AML-193 (cell line): ENCODE results near the gene PIP.
A peak's percentile ranks its signal among the peaks of the same experiment; 100 is the strongest.
"Not testable (repeated sequence)": the region's sequence is repeated elsewhere in the genome, so short reads cannot be mapped to it uniquely, and the experiment has no call there.

Experiments
- DNase-seq, 2 experiments: peaks; one replicate each; lab custom pipeline; 2025; lab: John Stamatoyannopoulos, UW

Gene PIP, protein sequence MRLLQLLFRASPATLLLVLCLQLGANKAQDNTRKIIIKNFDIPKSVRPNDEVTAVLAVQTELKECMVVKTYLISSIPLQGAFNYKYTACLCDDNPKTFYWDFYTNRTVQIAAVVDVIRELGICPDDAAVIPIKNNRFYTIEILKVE

DNA sequence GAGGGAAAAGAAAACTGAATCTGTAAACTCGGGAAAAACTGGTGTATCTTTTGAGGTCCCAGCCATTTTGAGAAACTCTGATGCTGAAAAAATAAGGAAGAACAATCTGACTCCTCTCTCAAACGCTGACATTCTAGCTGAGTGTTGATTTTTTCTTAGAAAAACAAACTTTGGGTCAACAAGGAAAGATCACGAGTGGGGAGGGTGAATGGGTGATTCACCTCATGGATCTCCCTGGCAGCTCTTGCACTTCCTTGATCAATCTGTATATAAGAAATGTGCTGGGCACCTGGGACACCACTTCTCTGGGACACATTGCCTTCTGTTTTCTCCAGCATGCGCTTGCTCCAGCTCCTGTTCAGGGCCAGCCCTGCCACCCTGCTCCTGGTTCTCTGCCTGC lies at the start of gene PIP:
Gene PIP (plus strand): TSS at position 297 of the 400 bp plus-strand sequence. CDS start 40 bp downstream, at position 337.
- DNase-seq: no peak

DNA sequence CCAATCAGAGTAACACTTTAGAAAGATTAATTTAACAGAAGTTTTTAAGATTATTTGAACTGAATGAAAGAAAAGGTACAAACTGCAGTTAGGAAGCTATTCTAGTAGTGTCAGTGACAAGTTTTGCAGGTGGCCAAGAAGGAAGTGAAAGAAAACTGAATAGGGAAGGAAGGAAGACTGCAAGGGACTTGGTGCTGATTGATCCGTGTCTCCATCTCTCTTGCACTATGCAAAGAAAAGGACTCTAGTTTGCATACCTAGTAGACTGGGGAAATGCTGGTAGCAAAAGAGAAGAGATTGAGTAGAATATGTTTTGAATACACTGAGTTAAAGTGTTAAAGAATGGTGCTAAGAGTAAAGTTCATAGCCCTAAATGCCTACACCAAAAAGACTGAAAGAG lies 46.8 kb upstream of the PIP start:
- no peak for DNase-seq

DNA sequence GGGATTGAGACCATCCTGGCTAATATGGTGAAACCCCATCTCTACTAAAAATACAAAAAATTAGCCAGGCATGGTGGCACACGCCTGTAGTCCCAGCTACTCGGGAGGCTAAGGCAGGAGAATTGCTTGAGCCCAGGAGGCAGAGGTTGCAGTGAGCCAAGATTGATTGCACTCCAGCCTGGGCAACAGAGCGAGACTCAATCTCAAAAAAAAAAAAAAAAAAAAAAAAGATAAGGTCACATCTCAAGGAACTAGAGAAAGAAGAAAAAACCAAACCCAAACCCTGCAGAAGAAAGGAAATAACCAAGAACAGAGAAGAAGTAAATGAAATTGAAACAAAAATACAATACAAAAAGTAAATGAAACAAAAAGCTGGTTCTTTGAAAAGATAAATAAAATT lies 46.3 kb upstream of the PIP start:
- not testable (repeated sequence) for DNase-seq

DNA sequence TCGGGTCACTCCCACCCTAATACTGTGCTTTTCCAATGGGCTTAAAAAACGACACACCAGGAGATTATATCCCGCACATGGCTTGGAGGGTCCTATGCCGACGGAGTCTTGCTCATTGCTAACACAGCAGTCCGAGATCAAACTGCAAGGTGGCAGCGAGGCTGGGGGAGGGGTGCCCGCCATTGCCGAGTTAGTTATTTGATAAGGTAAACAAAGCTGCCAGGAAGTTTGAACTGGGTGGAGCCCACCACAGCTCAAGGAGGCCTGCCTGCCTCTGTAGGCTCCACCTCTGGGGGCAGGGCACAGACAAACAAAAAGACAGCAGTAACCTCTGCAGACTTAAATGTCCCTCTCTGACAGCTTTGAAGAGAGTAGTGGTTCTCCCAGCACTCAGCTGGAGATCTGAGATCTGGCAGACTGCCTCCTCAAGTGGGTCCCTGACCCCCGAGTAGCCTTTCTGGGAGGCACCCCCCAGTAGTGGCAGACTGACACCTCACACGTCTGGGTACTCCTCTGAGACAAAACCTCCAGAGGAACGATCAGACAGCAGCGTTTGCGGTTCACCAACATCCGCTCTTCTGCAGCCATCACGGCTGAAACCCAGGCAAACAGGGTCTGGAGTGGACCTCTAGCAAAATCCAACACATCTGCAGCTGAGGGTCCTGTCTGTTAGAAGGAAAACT lies 43.2 kb upstream of the PIP start:
- DNase-seq: not testable (repeated sequence)

DNA sequence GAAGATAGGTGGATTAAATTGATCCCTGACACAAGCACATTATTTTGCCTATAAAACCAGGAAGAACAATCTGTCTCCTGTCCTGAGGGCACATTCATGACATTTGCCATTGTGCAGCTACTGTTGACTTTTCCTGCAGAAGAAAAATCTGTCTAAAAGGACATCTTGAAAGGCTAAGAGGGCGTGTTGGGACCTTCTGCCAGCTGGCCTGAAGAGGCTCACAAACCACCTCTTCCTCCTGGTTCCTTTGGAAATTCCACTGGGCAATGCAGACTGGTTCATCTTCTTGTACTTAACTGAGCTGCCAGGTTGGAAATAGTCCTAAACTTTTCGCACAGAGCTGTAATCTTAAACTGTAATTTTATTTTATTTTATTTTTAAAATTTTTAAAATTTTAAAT lies 35.7 kb upstream of the PIP start:
- DNase-seq: no peak

DNA sequence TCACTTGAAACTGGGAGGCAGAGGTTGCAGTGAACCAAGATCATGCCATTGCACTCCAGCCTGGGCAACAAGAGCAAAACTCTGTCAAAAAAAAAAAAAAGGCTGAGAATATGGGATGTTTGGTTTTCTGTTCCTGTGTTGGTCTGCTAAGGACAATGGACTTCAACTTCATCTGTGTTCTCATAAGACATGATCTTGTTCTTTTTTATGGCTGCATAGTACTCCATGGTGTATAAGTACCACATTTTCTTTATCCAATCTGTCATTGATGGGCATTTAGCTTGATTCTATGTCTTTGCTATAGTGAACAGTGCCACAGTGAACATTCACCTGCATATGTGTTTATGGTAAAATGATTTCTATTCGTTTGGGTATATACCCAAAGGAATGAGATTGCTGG lies 32.3 kb upstream of the PIP start:
- DNase-seq: not testable (repeated sequence)

DNA sequence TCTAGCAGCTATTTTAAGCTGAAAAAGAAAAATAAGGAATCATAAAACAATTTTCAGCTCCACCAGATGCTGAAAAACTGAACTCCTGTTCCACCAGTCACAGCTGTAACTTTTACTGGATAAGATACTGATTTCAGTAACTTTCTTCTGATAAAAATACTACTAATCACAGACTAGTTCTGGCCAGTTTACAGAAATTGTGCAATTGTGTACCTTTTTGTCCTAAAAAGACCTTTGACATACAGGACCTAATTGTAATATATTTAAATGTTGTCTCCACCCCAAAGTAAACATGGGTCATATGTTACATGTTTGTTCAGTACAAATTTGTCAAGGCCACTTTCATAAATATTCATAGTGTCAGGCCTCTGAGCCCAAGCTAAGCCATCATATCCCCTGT lies 27.1 kb upstream of the PIP start:
- no peak for DNase-seq

DNA sequence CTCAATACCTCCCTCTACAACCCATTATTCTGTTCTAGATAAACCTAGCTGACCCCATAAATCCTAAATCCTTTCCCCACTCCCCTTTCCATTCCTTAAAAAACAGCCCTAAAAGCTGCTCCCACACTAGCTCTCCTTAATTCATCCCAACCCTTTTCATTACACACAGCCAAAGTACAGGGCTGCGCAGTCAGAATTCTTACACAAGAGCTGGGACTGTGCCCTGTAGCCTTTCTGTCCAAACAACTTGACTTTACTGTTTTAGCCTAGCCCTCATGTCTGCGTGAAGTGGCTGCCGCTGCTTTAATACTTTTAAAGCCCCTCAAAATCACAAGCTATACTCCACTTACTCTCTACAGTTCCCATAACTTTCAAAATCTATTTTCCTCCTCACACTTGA lies 23.9 kb upstream of the PIP start:
- not testable (repeated sequence) for DNase-seq

DNA sequence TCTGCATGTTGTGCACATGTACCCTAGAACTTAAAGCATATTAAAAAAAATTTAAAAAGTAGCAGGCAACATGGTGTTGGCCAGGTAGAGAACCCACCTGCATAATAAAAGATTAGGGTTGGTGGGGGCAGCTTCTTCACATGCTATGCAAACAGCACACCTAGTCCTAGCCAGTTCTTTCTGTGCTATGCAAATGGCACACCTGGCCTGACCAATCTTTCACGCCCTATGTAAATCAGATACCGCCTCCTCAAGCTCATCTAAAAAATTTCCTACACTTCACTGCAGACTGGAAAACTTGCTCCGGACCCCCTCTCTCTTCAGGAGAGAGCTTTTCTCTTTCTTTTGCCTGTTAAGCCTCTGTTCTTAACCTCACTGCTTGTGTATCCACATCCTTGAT lies 14.5 kb upstream of the PIP start:
- DNase-seq: no peak

DNA sequence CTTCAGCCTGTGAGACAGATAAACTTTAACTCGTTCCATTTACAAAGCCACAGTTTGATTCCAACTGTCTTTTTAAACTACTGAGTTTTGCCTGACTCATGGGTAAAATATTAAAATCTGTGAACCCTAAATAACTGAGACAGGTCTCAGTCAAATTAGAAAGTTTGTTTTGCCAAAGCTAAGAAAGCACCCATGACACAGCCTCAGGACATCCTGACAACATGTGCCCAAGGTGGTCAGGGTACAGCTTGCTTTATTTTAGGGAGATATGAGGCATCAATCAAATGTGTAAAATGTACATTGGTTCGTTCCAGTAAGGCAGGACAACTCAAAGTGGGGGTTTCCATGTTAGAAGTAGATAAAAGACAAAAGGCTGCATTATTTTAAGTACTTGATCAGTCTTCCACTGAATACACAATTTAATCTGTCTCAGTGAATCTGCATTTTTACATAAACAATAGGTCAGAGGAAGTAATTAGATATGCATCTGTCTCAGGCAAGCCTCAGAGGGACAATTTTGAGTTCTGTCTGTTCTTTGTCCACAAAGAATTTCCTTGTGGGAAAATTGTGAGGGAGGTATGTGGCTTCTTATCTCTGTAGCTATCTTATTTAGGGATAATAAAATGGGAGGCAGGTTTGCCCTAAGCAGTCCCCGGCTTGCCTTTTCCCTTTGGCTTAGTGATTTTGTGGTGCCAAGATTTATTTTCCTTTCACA lies 11.0 kb upstream of the PIP start:
- DNase-seq: no peak

DNA sequence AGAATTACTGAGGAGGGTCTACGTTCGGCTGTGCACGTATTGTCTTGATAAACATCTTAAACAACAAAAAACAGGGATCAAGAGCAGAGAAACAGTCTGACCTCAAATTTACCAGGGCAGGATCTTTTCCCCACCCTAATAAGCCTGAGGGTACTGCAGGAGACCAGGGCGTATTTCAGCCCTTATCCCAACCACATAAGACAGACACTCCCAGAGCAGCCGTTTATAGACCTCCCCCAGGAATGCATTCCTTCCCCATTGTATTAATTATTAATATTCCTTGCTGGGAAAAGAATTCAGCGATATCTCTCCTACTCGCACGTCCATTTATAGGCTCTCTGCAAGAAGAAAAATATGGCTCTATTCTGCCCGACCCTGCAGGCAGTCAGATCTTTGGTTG lies 8.6 kb upstream of the PIP start:
- not testable (repeated sequence) for DNase-seq

DNA sequence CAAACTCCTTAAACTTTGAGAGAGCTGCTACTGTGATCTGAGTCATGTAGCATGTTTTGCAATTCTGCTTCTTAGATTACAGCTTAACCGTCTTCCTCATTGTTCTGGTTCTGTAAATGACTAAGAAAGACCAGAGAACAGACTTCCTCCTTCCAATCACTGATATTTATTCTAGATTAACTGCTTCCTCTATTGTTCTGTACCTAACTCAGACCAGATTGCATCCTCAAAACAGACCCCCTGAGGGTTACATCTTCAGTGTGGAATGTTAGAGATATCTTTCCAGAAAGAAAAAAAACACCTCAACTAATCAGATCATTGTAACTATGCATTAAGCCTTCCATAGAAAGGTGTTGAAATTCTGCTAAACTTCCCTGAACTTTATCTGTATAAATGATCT lies 5.7 kb upstream of the PIP start:
- peak; percentile 84 to 89 for DNase-seq

DNA sequence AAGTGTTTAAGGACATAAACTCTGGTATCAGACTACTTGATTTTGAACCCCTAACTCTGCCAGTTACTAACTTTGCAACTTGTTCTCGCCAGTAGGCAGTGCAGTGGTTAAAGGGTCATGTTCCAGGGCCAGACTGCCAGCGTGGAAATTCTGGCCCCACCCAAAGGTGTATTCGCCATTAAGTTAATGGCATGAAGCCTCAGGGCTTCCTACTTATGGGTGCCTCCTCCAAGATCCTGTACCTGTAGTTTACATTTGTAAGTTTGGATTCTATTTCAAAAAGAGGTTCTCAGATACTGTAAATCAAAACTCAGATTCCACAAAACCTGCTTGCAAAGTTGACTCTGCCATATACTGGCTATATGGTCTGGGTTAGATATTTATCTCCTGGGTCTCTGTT lies 2.8 kb upstream of the PIP start:
- DNase-seq: no peak

DNA sequence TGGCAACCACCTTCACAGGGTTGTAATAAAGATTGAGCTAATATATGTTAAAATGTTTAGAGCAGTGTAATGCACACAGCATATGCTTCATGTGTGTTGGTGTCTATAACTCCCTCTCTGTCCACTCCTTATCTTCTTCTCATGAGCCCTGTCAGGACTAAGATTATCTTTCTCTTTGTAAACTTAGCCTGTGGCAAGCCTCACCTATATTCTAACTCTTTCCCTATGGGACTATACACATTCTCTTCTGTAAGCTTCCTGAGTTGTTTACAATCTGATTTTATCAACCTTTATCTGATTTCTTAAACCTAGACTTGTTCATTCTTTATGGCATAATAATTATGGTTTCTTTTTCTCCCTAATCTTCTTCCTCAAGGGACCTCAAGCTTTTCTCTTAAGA lies 2.4 kb upstream of the PIP start:
- DNase-seq: no peak

DNA sequence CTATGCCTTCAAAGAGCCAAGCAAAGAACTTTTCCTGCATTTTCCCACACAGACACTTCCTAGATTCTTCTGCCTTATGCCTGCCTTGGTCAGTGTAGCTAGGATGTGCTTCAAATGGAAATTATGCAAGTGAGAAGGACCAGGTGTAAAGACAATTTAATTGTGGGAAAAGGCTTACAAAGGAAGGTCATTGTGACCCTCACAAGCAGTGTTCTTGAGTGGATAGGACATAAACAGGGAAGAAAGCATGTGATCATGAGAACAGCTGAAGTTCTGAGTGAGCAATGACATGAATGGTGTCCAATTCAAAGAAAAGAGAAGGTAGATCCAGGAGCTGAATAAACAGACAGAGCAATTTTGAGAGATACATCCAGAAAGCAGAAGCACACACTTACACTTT lies 1.3 kb upstream of the PIP start:
- DNase-seq: no peak

DNA sequence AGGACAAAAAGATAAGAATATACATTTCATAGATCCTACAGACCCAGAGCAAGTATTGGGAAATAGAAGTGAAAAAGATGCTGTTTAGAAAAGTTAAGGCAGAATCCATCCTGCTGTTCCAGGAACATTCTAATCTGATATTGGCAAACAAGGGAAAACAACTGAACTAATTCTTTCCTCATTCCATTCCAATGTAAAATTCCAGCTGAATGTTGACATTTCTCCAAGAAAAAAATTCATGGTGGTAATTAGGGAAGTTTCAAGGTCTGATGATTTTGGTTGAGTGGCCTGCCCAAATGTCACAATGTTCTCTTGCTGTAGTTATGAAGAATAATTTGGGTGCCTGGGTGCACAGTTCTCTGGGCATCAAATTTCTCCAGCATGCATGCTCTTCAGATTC lies 15.2 kb downstream of the PIP start:
- DNase-seq: no peak

DNA sequence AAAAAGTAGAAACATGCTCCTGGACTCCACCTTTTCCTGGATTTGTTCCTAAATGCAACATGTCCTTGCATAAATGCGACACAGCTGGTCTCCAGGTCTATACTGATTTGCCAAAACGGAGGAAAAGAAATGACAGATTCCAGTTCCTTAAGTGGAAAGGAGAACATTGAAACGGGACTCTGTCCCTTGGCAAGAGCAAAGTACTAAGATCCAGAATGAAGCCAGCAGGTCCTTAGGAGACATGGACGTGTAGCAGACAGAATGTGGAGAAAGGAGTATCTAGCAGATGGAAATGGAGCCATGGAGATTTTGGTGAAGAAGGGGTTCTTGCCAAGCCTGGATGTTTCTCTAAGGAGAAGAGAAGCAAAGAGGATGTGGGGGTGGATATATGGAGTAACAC lies 16.2 kb downstream of the PIP start:
- no peak for DNase-seq

DNA sequence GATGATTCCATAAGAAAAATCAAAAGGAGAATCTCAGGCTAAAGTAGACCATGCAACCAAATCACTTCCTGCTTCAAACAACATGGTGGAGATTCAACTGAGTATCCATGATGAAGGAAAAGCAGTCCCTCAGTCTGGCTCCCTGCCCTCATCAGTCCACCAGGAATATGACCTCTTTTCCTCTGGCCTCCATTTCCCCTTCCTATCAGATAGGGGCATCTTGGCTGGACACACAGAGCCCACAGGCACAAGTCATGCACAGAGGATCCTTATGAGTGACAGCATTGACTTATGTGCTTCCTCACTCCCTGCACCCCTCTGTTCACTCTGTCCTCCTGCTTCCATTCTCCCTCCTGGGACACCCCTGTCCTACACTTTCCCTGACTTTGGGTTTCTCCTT lies 16.8 kb downstream of the PIP start:
- DNase-seq: no peak

DNA sequence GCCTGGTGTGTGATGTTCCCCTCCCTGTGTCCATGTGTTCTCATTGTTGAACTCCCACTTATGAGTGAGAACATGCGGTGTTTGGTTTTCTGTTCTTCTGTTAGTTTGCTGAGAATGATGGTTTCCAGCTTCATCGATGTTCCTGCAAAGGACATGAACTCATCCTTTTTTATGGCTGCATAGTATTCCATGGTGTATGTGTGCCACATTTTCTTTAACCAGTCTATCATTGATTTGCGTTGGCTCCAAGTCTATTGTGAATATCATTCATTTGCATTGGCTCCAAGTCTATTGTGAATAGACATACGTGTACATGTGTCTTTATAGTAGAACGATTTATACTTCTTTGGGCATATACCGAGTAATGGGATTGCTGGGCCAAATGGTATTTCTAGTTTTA lies 18.8 kb downstream of the PIP start:
- DNase-seq: not testable (repeated sequence)

DNA sequence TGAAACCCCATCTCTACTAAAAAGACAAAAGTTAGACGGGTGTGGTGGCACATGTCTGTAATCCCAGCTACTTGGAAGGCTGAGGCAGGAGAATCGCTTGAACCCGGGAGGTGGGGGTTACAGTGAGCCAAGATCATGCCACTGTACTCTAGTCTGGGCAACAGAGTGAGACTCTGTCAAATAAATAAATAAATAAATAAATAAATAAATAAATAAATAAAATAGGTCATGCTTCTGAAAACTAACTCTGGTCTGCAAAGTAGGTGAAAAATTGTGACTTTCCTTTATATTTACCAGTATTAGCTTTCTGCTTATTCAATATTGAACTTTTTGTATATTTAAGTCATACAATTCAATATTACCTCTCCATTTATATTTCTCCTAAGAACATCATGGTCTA lies 26.7 kb downstream of the PIP start:
- not testable (repeated sequence) for DNase-seq

DNA sequence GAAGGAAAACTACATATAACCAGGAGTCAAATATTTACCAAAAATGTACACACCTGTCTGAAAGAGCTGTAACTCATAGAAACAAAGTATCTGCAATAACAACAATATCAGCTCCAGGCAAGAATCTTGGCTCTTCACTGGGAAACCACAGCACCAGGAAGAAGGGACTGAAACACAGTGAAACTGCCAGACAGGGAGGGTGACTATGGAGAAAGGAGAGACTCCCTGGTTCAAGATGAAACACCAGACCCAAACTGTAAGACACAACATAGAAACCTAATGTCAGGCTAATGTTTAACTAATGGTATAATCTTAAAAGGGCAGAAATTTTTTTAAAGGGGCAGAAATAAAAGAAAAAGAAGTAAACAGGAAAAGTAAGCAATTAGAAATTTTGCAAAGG lies 39.8 kb downstream of the PIP start:
- DNase-seq: no peak

DNA sequence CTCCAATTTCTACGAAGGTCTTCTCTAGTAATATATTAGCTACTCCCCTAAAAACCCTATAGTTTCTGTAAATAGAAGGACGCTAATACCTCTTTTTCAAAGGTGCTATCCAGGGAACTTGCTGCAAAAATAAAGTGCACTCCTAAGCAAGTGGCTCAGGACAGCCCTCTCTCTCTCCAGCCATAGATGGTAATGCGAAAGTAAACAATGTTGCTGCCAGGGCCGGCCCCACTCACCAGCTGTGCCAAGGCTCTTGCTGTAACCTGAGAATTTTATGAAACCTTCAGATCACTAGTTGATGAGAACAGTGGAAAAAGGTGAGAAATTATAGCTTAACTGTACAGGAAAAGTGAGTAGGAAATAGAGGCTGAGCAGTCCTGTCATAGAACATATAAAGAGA lies 40.5 kb downstream of the PIP start:
- DNase-seq: peak in 1 of 2 experiments; percentile 5

DNA sequence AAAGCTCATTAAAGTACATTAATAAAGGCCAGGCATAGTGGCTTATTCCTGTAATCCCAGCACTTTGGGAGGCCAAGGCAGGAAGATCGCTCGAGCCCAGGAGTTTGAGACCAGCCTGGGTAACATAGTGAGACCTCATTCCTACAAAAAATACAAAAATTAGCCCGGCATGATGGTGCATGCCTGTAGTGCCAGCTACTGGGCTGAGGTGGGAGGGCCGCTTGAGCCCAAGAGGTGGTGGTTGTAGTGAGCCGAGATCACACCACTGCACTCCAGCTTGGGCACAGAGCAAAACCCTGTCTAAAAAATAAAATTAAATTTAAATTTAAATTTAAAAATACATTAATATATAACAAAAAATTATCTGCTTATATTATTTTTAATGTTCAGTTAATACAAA lies 44.3 kb downstream of the PIP start:
- no peak for DNase-seq
